HG03520 (cell line): ENCODE measurements around the gene INSIG1.

ENCODE experiments used
- ATAC-seq: cut with Tn5 transposase; IDR thresholded peaks from one replicate; pipeline ENCODE4 v1.9.1; 2021; ENCODE audit warnings: mild to moderate bottlenecking, moderate library complexity; ENCODE audit not compliant: unreplicated experiment

INSIG1 gene

GRCh38 chr7:155297517-155298287 lies at the start of gene INSIG1:
TSS of gene INSIG1 (plus strand) at chr7:155297878. CDS start at chr7:155298286, 408 bp downstream.
- peak; percentile 56 for ATAC-seq

- no peak for ATAC-seq
These were observed 49.3 kb upstream of the INSIG1 start for GRCh38 chr7:155248366-155248756.

GRCh38 chr7:155251831-155252230 lies 45.8 kb upstream of the INSIG1 start:
- no peak for ATAC-seq

GRCh38 chr7:155252444-155252887 lies 45.2 kb upstream of the INSIG1 start:
- no peak for ATAC-seq

- ATAC-seq: no peak
These were observed 44.7 kb upstream of the INSIG1 start for GRCh38 chr7:155252892-155253501.

- no peak for ATAC-seq
These were observed 43.7 kb upstream of the INSIG1 start for GRCh38 chr7:155254018-155254417.

- no peak for ATAC-seq
These were observed 42.6 kb upstream of the INSIG1 start for GRCh38 chr7:155255071-155255470.

GRCh38 chr7:155255621-155256020 lies 42.1 kb upstream of the INSIG1 start:
- no peak for ATAC-seq

GRCh38 chr7:155256081-155256760 lies 41.5 kb upstream of the INSIG1 start:
- no peak for ATAC-seq

GRCh38 chr7:155256761-155257481 lies 40.8 kb upstream of the INSIG1 start:
- ATAC-seq: no peak

GRCh38 chr7:155257482-155258225 lies 40.0 kb upstream of the INSIG1 start:
- no peak for ATAC-seq

GRCh38 chr7:155258226-155258560 lies 39.5 kb upstream of the INSIG1 start:
- ATAC-seq: no peak

GRCh38 chr7:155259866-155260497 lies 37.7 kb upstream of the INSIG1 start:
- no peak for ATAC-seq

GRCh38 chr7:155260498-155260872 lies 37.2 kb upstream of the INSIG1 start:
- no peak for ATAC-seq

GRCh38 chr7:155261031-155261985 lies 36.4 kb upstream of the INSIG1 start:
- ATAC-seq: no peak

- ATAC-seq: no peak
These were observed 35.6 kb upstream of the INSIG1 start for GRCh38 chr7:155262031-155262430.

GRCh38 chr7:155263051-155263450 lies 34.6 kb upstream of the INSIG1 start:
- no peak for ATAC-seq

- ATAC-seq: no peak
These were observed 34.0 kb upstream of the INSIG1 start for GRCh38 chr7:155263581-155264143.

- ATAC-seq: no peak
These were observed 32.5 kb upstream of the INSIG1 start for GRCh38 chr7:155265144-155265543.
